Measurements from ENCODE around the gene KLHL22. TPM values are rescaled to one million over a fixed set of nuclear protein-coding genes. Genes with fewer than 3 reads are reported as not detected.

KLHL22 gene
- total RNA-seq, 1 experiment from 2014 or later = 14.5 TPM

DNA sequence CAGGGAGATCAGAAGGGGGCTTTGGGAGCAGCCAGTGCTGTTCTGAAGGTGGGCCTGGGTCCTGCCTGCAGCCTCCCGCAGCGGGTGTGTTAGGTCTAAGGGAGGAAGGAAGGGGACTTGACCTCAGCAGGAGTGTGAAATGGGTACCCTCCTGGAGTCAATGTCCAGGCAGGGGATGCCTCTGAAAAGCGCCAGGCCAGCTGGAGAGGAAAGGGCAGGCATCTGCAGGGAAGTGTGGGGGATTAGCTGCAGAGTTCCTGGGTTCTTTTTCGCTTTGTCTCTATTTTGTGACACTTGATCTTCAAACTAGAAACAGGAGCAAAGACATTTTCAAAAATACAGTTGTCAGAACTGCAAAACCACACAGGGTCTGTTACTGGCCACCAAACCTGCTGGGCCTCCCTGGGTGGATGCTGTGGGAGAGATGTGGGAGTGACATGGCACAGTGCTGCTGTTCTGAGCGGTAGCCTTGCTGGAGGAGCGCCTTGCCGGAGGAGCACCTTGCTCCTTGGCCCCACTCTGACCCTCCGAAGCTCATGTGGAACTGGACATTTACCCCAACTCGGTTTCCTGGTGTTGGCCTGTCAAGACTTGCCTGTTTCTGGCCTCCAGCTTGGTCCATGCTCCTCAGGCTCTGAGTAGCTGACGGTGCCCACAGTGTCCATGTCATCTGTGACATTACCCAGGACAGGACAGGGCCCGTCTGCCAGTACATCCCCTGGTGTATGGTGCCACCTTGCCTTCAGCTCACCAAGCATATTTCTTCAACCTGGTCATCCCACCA, 37.7 kb upstream of the KLHL22 start:
- H3K27ac ChIP-seq (ENCODE audit: low read length) = no peak overlapping the region
- no peaks in the 10 kb centered on the region for H3K9me3 ChIP-seq (ENCODE audit: control insufficient read depth, insufficient read depth, low read depth, low read length)
- no peaks in the 10 kb centered on the region for H3K36me3 ChIP-seq (ENCODE audit: control insufficient read depth, insufficient read depth, low read length)
- ATAC-seq = no peak
- CTCF ChIA-PET = no interaction called here
- POLR2A ChIA-PET = interaction anchor here (0.6 kb wide), 1 partner anchor 1531 kb away, joined by 5 read pairs; no protein-coding TSS in a partner anchor
- no TSS peak for BruUV-seq (replicated peaks)
- H3K4me3 ChIP-seq (ENCODE audit: low read depth in 2 of 2, low read length in 2 of 2) = no peak overlapping the region
- peaks cover 22% of the 10 kb centered on the region for H3K4me1 ChIP-seq (ENCODE audit: control insufficient read depth, insufficient read depth, low read length)
- no peak for DNase-seq (ENCODE audit: low read depth, low spot score)
- in situ Hi-C loops (cut with HindIII; ENCODE audit: low pct_unique_long_range_greater_than_20kb, low sequenced_read_pairs) (no loop called here), intact Hi-C loops (cut with micrococcal nuclease; ENCODE audit: unreplicated experiment) (no loop called here)
- no peaks in the 10 kb centered on the region for H3K27me3 ChIP-seq (ENCODE audit: control insufficient read depth, insufficient read depth, low read length)
- no peak for TF ChIP-seq POLR2AphosphoS5 (IDR thresholded peaks at IDR 0.05; ENCODE audit: low read depth, low read length)
- TF ChIP-seq, protein P1, sequence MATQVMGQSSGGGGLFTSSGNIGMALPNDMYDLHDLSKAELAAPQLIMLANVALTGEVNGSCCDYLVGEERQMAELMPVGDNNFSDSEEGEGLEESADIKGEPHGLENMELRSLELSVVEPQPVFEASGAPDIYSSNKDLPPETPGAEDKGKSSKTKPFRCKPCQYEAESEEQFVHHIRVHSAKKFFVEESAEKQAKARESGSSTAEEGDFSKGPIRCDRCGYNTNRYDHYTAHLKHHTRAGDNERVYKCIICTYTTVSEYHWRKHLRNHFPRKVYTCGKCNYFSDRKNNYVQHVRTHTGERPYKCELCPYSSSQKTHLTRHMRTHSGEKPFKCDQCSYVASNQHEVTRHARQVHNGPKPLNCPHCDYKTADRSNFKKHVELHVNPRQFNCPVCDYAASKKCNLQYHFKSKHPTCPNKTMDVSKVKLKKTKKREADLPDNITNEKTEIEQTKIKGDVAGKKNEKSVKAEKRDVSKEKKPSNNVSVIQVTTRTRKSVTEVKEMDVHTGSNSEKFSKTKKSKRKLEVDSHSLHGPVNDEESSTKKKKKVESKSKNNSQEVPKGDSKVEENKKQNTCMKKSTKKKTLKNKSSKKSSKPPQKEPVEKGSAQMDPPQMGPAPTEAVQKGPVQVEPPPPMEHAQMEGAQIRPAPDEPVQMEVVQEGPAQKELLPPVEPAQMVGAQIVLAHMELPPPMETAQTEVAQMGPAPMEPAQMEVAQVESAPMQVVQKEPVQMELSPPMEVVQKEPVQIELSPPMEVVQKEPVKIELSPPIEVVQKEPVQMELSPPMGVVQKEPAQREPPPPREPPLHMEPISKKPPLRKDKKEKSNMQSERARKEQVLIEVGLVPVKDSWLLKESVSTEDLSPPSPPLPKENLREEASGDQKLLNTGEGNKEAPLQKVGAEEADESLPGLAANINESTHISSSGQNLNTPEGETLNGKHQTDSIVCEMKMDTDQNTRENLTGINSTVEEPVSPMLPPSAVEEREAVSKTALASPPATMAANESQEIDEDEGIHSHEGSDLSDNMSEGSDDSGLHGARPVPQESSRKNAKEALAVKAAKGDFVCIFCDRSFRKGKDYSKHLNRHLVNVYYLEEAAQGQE (IDR thresholded peaks at IDR 0.05; ENCODE audit: insufficient read depth in 1 of 2, low read depth in 2 of 2, low read length in 1 of 2) = no peak
- TF ChIP-seq TCF7L2 (IDR thresholded peaks at IDR 0.05; ENCODE audit: low read depth, low read length) = no peak
- TF ChIP-seq SIN3A (IDR thresholded peaks at IDR 0.05; ENCODE audit: borderline replicate concordance, insufficient read depth, low read depth, low read length) = no peak

- in situ Hi-C loops (cut with HindIII; ENCODE audit: low pct_unique_long_range_greater_than_20kb, low sequenced_read_pairs) = no loop called here
- no TSS peak for BruUV-seq (replicated peaks)
Observed at GRCh38 chr22:20532256-20532993, 36.8 kb upstream of the KLHL22 start.

More at GRCh38 chr22:20532256-20532993, 36.8 kb upstream of the KLHL22 start:
- Histone ChIP-seq H3K27ac (ENCODE audit: low read length) (0 out of 2 replicates have a peak overlapping the region, but pooled peaks have one; percentile 17), H3K36me3 (ENCODE audit: control insufficient read depth, insufficient read depth, low read length) (no peaks in the 10 kb centered on the region), H3K4me3 (ENCODE audit: low read depth in 2 of 2, low read length in 2 of 2) (no peak overlapping the region), H3K4me1 (ENCODE audit: control insufficient read depth, insufficient read depth, low read length) (peaks cover 22% of the 10 kb centered on the region), H3K27me3 (ENCODE audit: control insufficient read depth, insufficient read depth, low read length) (no peaks in the 10 kb centered on the region), H3K9me3 (ENCODE audit: control insufficient read depth, insufficient read depth, low read depth, low read length) (no peaks in the 10 kb centered on the region)
- TF ChIP-seq TCF7L2 (IDR thresholded peaks at IDR 0.05; ENCODE audit: low read depth, low read length) (no peak), POLR2AphosphoS5 (IDR thresholded peaks at IDR 0.05; ENCODE audit: low read depth, low read length) (no peak), SIN3A (IDR thresholded peaks at IDR 0.05; ENCODE audit: borderline replicate concordance, insufficient read depth, low read depth, low read length) (no peak)
- TF ChIP-seq, protein P1 (IDR thresholded peaks at IDR 0.05; ENCODE audit: insufficient read depth in 1 of 2, low read depth in 2 of 2, low read length in 1 of 2) = no peak
- TF ChIP-seq, protein P2, sequence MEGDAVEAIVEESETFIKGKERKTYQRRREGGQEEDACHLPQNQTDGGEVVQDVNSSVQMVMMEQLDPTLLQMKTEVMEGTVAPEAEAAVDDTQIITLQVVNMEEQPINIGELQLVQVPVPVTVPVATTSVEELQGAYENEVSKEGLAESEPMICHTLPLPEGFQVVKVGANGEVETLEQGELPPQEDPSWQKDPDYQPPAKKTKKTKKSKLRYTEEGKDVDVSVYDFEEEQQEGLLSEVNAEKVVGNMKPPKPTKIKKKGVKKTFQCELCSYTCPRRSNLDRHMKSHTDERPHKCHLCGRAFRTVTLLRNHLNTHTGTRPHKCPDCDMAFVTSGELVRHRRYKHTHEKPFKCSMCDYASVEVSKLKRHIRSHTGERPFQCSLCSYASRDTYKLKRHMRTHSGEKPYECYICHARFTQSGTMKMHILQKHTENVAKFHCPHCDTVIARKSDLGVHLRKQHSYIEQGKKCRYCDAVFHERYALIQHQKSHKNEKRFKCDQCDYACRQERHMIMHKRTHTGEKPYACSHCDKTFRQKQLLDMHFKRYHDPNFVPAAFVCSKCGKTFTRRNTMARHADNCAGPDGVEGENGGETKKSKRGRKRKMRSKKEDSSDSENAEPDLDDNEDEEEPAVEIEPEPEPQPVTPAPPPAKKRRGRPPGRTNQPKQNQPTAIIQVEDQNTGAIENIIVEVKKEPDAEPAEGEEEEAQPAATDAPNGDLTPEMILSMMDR (IDR thresholded peaks at IDR 0.05) = no peak
- CTCF ChIA-PET = no interaction called here
- no peak for DNase-seq (ENCODE audit: low read depth, low spot score)
- POLR2A ChIA-PET = no interaction called here
- no peak for ATAC-seq
- intact Hi-C loops (cut with micrococcal nuclease; ENCODE audit: unreplicated experiment) = no loop called here

Measured in Panc1 (cell line).